HG03060 (cell line): Measurements from ENCODE around the gene MUC5B.
"Not testable (repeated sequence)": the region's sequence is repeated elsewhere in the genome, so short reads cannot be mapped to it uniquely, and the experiment has no call there.

Experiments
- ATAC-seq: cut with Tn5 transposase; IDR thresholded peaks from one replicate; pipeline ENCODE4 v1.9.1; 2021; ENCODE audit warnings: low read depth, moderate number of reproducible peaks; ENCODE audit not compliant: unreplicated experiment

Gene MUC5B

GRCh38 chr11:1202776-1203504, 19.9 kb upstream of the MUC5B start:
- ATAC-seq: no peak

- no peak for ATAC-seq
Measured at GRCh38 chr11:1203505-1204271, 19.2 kb upstream of the MUC5B start.

- no peak for ATAC-seq
Measured at GRCh38 chr11:1204381-1205101, 18.3 kb upstream of the MUC5B start.

GRCh38 chr11:1205121-1205986, 17.5 kb upstream of the MUC5B start:
- ATAC-seq: no peak

GRCh38 chr11:1205987-1206331, 16.9 kb upstream of the MUC5B start:
- ATAC-seq: no peak

- no peak for ATAC-seq
Measured at GRCh38 chr11:1206391-1207271, 16.2 kb upstream of the MUC5B start.

- ATAC-seq: no peak
Measured at GRCh38 chr11:1207401-1208143, 15.3 kb upstream of the MUC5B start.

- ATAC-seq: no peak
Measured at GRCh38 chr11:1208144-1208393, 14.8 kb upstream of the MUC5B start.

- ATAC-seq: no peak
Measured at GRCh38 chr11:1208394-1209261, 14.2 kb upstream of the MUC5B start.

- ATAC-seq: no peak
Measured at GRCh38 chr11:1209371-1210057, 13.4 kb upstream of the MUC5B start.

- no peak for ATAC-seq
Measured at GRCh38 chr11:1211838-1212237, 11.0 kb upstream of the MUC5B start.

- ATAC-seq: not testable (repeated sequence)
Measured at GRCh38 chr11:1215826-1216225, 7.0 kb upstream of the MUC5B start.

GRCh38 chr11:1217151-1217550, 5.7 kb upstream of the MUC5B start:
- ATAC-seq: no peak

- no peak for ATAC-seq
Measured at GRCh38 chr11:1218256-1218787, 4.5 kb upstream of the MUC5B start.

- no peak for ATAC-seq
Measured at GRCh38 chr11:1218788-1219445, 3.9 kb upstream of the MUC5B start.

- no peak for ATAC-seq
Measured at GRCh38 chr11:1219446-1219833, 3.4 kb upstream of the MUC5B start.
